ENCODE measurements around the gene CACNG8.

Gene CACNG8

GRCh38 chr19:53993448-53993847, 30.7 kb downstream of the CACNG8 start:
- no peaks in the 10 kb centered on the region for H3K36me3 ChIP-seq (ENCODE audit: control insufficient read depth, insufficient read depth, low read length)
- H3K27me3 ChIP-seq (ENCODE audit: control insufficient read depth, insufficient read depth, low read length), result peaks cover 31% of the 10 kb centered on the region
- no peak overlapping the region for H3K4me3 ChIP-seq (ENCODE audit: low read depth, low read length)
- H3K27ac ChIP-seq (ENCODE audit: low read depth, low read length), result no peak overlapping the region
- H3K9me3 ChIP-seq (ENCODE audit: control insufficient read depth, insufficient read depth, low read length), result no peaks in the 10 kb centered on the region
- no peak overlapping the region for H3K9ac ChIP-seq (ENCODE audit: low read depth, low read length)
- H3K4me1 ChIP-seq (ENCODE audit: control insufficient read depth, insufficient read depth, low read length), result peaks cover 7% of the 10 kb centered on the region; the same call in 1 of the 2 replicates

- H3K9me3 ChIP-seq (ENCODE audit: control insufficient read depth, insufficient read depth, low read length), result no peaks in the 10 kb centered on the region
- no peak overlapping the region for H3K9ac ChIP-seq (ENCODE audit: low read depth, low read length)
- peaks cover 7% of the 10 kb centered on the region; the same call in 1 of the 2 replicates for H3K4me1 ChIP-seq (ENCODE audit: control insufficient read depth, insufficient read depth, low read length)
- H3K27me3 ChIP-seq (ENCODE audit: control insufficient read depth, insufficient read depth, low read length), result peaks cover 38% of the 10 kb centered on the region
- no peaks in the 10 kb centered on the region for H3K36me3 ChIP-seq (ENCODE audit: control insufficient read depth, insufficient read depth, low read length)
- no peak overlapping the region for H3K4me3 ChIP-seq (ENCODE audit: low read depth, low read length)
- H3K27ac ChIP-seq (ENCODE audit: low read depth, low read length), result no peak overlapping the region
Measured at GRCh38 chr19:53994811-53995210, 32.1 kb downstream of the CACNG8 start.

DNA sequence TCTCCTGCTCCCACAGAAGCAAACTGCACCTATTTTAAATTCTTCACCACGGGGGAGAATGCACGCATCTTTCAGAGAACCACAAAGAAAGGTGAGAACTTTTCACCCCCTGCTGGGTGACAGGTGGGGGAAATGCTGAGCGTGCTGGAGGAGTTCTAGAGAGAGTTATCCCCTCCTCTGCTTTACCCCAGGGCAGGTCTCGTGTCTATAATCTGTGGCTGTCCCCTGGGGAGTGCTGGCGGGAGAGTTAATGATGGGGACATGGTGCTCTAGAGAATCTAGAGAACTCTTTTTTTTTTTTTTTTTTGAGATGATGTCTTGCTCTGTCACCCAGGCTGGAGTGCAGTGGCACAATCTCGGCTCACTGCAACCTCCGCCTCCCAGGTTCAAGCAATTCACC, 35.5 kb downstream of the CACNG8 start:
- H3K36me3 ChIP-seq (ENCODE audit: control insufficient read depth, insufficient read depth, low read length), result no peaks in the 10 kb centered on the region
- peaks cover 28% of the 10 kb centered on the region for H3K27me3 ChIP-seq (ENCODE audit: control insufficient read depth, insufficient read depth, low read length)
- no peak overlapping the region for H3K4me3 ChIP-seq (ENCODE audit: low read depth, low read length)
- H3K9me3 ChIP-seq (ENCODE audit: control insufficient read depth, insufficient read depth, low read length), result no peaks in the 10 kb centered on the region
- peaks cover 5% of the 10 kb centered on the region; the same call in 1 of the 2 replicates for H3K4me1 ChIP-seq (ENCODE audit: control insufficient read depth, insufficient read depth, low read length)
- no peak overlapping the region for H3K27ac ChIP-seq (ENCODE audit: low read depth, low read length)
- no peak overlapping the region for H3K9ac ChIP-seq (ENCODE audit: low read depth, low read length)

- Histone ChIP-seq H3K9me3 (ENCODE audit: control insufficient read depth, insufficient read depth, low read length) (no peaks in the 10 kb centered on the region), H3K27ac (ENCODE audit: low read depth, low read length) (no peak overlapping the region), H3K4me1 (ENCODE audit: control insufficient read depth, insufficient read depth, low read length) (peaks cover 5% of the 10 kb centered on the region; the same call in 1 of the 2 replicates), H3K27me3 (ENCODE audit: control insufficient read depth, insufficient read depth, low read length) (peaks cover 15% of the 10 kb centered on the region), H3K4me3 (ENCODE audit: low read depth, low read length) (no peak overlapping the region), H3K36me3 (ENCODE audit: control insufficient read depth, insufficient read depth, low read length) (no peaks in the 10 kb centered on the region), H3K9ac (ENCODE audit: low read depth, low read length) (no peak overlapping the region)
Measured at GRCh38 chr19:53999694-54000093, 37.0 kb downstream of the CACNG8 start.

DNA sequence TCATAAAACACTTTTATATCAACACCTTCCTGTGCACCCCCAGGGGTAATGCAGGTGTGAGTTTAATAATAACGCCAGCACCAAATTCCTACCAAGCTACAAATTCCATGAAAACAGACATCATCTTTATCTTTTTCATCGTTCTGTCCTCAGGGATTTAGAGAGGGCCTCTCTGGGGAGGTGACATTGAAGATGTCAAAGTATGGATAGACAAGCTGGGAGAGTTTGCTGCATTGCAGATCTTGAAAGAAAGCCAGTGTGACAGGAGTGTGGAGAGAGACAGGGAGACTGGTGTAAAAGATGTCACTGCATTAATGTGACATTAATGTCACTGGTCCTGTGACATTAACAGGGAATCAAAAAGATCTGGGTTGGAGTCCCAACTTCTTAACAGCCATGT, 38.8 kb downstream of the CACNG8 start:
- no peaks in the 10 kb centered on the region for H3K9me3 ChIP-seq (ENCODE audit: control insufficient read depth, insufficient read depth, low read length)
- no peaks in the 10 kb centered on the region for H3K36me3 ChIP-seq (ENCODE audit: control insufficient read depth, insufficient read depth, low read length)
- H3K27me3 ChIP-seq (ENCODE audit: control insufficient read depth, insufficient read depth, low read length), result peaks cover 9% of the 10 kb centered on the region; the same call in 1 of the 2 replicates
- H3K9ac ChIP-seq (ENCODE audit: low read depth, low read length), result no peak overlapping the region
- H3K4me3 ChIP-seq (ENCODE audit: low read depth, low read length), result no peak overlapping the region
- H3K4me1 ChIP-seq (ENCODE audit: control insufficient read depth, insufficient read depth, low read length), result peaks cover 5% of the 10 kb centered on the region; the same call in 1 of the 2 replicates
- H3K27ac ChIP-seq (ENCODE audit: low read depth, low read length), result no peak overlapping the region

GRCh38 chr19:54002495-54003315, 40.0 kb downstream of the CACNG8 start:
- H3K27ac ChIP-seq (ENCODE audit: low read depth, low read length), result no peak overlapping the region
- no peaks in the 10 kb centered on the region for H3K9me3 ChIP-seq (ENCODE audit: control insufficient read depth, insufficient read depth, low read length)
- H3K27me3 ChIP-seq (ENCODE audit: control insufficient read depth, insufficient read depth, low read length), result peaks cover 9% of the 10 kb centered on the region; the same call in 1 of the 2 replicates
- H3K9ac ChIP-seq (ENCODE audit: low read depth, low read length), result no peak overlapping the region
- H3K36me3 ChIP-seq (ENCODE audit: control insufficient read depth, insufficient read depth, low read length), result no peaks in the 10 kb centered on the region
- H3K4me1 ChIP-seq (ENCODE audit: control insufficient read depth, insufficient read depth, low read length), result peaks cover 5% of the 10 kb centered on the region; the same call in 1 of the 2 replicates
- no peak overlapping the region for H3K4me3 ChIP-seq (ENCODE audit: low read depth, low read length)

DNA sequence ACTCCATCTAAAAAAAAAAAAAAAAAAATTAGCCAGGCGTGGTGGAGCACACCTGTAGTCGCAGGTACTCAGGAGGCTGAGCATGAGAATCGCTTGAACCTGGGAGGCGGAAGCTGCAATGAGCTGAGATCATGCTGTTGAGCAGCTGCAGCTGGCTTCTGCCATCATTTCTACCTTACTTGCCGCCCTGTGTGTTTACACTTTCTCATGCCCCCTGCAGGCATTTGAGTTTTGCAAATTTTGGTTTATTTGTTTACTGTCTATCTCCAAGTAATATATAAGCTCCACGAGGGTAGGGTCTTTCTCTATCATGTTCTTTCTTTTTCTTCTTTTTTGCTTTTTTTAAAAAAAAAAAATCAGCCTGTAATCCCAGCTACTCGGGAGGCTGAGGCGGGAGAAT, 46.7 kb downstream of the CACNG8 start:
- Histone ChIP-seq H3K4me3 (ENCODE audit: low read depth, low read length) (no peak overlapping the region), H3K9me3 (ENCODE audit: control insufficient read depth, insufficient read depth, low read length) (no peaks in the 10 kb centered on the region), H3K27me3 (ENCODE audit: control insufficient read depth, insufficient read depth, low read length) (no peaks in the 10 kb centered on the region), H3K4me1 (ENCODE audit: control insufficient read depth, insufficient read depth, low read length) (peaks cover 6% of the 10 kb centered on the region; the same call in 1 of the 2 replicates), H3K36me3 (ENCODE audit: control insufficient read depth, insufficient read depth, low read length) (no peaks in the 10 kb centered on the region), H3K9ac (ENCODE audit: low read depth, low read length) (no peak overlapping the region), H3K27ac (ENCODE audit: low read depth, low read length) (no peak overlapping the region)

GRCh38 chr19:54010474-54010873, 47.7 kb downstream of the CACNG8 start:
- H3K4me1 ChIP-seq (ENCODE audit: control insufficient read depth, insufficient read depth, low read length), result peaks cover 6% of the 10 kb centered on the region; the same call in 1 of the 2 replicates
- H3K27ac ChIP-seq (ENCODE audit: low read depth, low read length), result no peak overlapping the region
- H3K9ac ChIP-seq (ENCODE audit: low read depth, low read length), result no peak overlapping the region
- H3K9me3 ChIP-seq (ENCODE audit: control insufficient read depth, insufficient read depth, low read length), result no peaks in the 10 kb centered on the region
- no peaks in the 10 kb centered on the region for H3K27me3 ChIP-seq (ENCODE audit: control insufficient read depth, insufficient read depth, low read length)
- no peak overlapping the region for H3K4me3 ChIP-seq (ENCODE audit: low read depth, low read length)
- no peaks in the 10 kb centered on the region for H3K36me3 ChIP-seq (ENCODE audit: control insufficient read depth, insufficient read depth, low read length)

- Histone ChIP-seq H3K4me1 (ENCODE audit: control insufficient read depth, insufficient read depth, low read length) (peaks cover 6% of the 10 kb centered on the region; the same call in 1 of the 2 replicates), H3K4me3 (ENCODE audit: low read depth, low read length) (0 out of 2 replicates have a peak overlapping the region, but pooled peaks have one; percentile 27), H3K9ac (ENCODE audit: low read depth, low read length) (no peak overlapping the region), H3K27me3 (ENCODE audit: control insufficient read depth, insufficient read depth, low read length) (no peaks in the 10 kb centered on the region), H3K9me3 (ENCODE audit: control insufficient read depth, insufficient read depth, low read length) (no peaks in the 10 kb centered on the region), H3K27ac (ENCODE audit: low read depth, low read length) (no peak overlapping the region), H3K36me3 (ENCODE audit: control insufficient read depth, insufficient read depth, low read length) (no peaks in the 10 kb centered on the region)
Measured at GRCh38 chr19:54011507-54012211, 48.9 kb downstream of the CACNG8 start.

DNA sequence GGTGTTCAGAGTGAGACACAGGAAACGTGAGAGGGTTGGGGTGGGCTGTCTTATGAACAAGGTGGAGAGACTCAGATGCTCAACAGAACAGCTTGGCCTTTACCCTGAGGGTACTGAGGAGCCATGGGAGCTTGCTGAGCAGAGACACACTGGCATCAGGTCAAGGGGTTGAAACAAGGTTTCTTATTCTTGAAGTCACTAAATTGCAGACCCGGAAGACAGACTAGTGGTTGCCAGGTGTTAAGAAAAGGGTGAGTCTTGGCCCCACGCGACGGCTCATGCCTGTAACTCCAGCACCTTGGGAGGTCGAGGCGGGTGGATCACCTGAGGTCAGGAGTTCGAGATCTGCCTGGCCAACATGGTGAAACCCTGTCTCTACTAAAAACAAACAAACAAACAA, 51.1 kb downstream of the CACNG8 start:
- no peak overlapping the region for H3K9ac ChIP-seq (ENCODE audit: low read depth, low read length)
- no peaks in the 10 kb centered on the region for H3K9me3 ChIP-seq (ENCODE audit: control insufficient read depth, insufficient read depth, low read length)
- no peaks in the 10 kb centered on the region for H3K27me3 ChIP-seq (ENCODE audit: control insufficient read depth, insufficient read depth, low read length)
- H3K4me3 ChIP-seq (ENCODE audit: low read depth, low read length), result no peak overlapping the region
- H3K27ac ChIP-seq (ENCODE audit: low read depth, low read length), result no peak overlapping the region
- no peaks in the 10 kb centered on the region for H3K36me3 ChIP-seq (ENCODE audit: control insufficient read depth, insufficient read depth, low read length)
- H3K4me1 ChIP-seq (ENCODE audit: control insufficient read depth, insufficient read depth, low read length), result peaks cover 6% of the 10 kb centered on the region; the same call in 1 of the 2 replicates

All from HUES48 (cell line).